ENCODE results near the gene SCAF4. TPM values are rescaled to one million over a fixed set of nuclear protein-coding genes. Genes with fewer than 3 reads are reported as not detected.

The SCAF4 gene
- total RNA-seq, 4 donors from 2014 or later: 23.2 to 31.0 (median 26.8) TPM

DNA sequence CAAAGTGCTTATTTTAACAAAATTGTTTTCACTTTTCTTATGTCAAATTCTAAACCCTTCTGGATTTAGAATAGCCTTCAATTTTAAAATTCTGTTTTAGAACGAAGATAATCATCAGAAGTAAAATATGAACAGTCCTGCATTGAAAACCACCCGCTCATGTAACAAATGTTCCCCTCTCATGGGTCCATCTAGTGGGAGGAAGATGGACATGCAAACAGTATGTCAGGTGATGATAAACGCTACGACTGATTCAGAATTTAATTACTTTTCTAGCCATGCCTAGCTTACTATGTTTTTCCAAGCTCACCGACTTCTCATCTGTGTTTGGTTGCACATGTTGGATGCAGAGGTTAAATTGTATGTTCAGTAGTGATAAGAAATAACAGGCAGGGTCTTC is 48.9 kb downstream of the SCAF4 start:
- no peaks in the 10 kb centered on the region for H3K27me3 ChIP-seq
- H3K36me3 ChIP-seq: peaks cover 0 to 42% (median 20%) of the 10 kb centered on the region in 4 donors
- no peak for DNase-seq
- 85 to 87% methylated on average over 5 of the region's 5 CpGs for WGBS, 2 donors (ENCODE audit: low coverage in 1 of 2)
- TF ChIP-seq POLR2A (IDR thresholded peaks at IDR 0.05) (no peak), POLR2AphosphoS5 (IDR thresholded peaks at IDR 0.05) (no peak), EP300 (IDR thresholded peaks at IDR 0.05; ENCODE audit: low read depth) (no peak)
- TF ChIP-seq, protein P1, sequence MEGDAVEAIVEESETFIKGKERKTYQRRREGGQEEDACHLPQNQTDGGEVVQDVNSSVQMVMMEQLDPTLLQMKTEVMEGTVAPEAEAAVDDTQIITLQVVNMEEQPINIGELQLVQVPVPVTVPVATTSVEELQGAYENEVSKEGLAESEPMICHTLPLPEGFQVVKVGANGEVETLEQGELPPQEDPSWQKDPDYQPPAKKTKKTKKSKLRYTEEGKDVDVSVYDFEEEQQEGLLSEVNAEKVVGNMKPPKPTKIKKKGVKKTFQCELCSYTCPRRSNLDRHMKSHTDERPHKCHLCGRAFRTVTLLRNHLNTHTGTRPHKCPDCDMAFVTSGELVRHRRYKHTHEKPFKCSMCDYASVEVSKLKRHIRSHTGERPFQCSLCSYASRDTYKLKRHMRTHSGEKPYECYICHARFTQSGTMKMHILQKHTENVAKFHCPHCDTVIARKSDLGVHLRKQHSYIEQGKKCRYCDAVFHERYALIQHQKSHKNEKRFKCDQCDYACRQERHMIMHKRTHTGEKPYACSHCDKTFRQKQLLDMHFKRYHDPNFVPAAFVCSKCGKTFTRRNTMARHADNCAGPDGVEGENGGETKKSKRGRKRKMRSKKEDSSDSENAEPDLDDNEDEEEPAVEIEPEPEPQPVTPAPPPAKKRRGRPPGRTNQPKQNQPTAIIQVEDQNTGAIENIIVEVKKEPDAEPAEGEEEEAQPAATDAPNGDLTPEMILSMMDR (IDR thresholded peaks at IDR 0.05): no peak
- H3K27ac ChIP-seq: no peak overlapping the region
- in situ Hi-C loops (cut with MboI; ENCODE audit: low pct_ligation_motif_present in 1 of 4, low pct_unique_long_range_greater_than_20kb in 1 of 4, low sequenced_read_pairs in 3 of 4) (no loop called here), intact Hi-C loops (cut with DNase I; ENCODE audit: low total_unique reads) (no loop called here)
- peaks cover 0 to 7% (median 0%) of the 10 kb centered on the region in 4 donors for H3K4me1 ChIP-seq
- H3K9me3 ChIP-seq: no peaks in the 10 kb centered on the region
- H3K4me3 ChIP-seq: no peak overlapping the region

DNA sequence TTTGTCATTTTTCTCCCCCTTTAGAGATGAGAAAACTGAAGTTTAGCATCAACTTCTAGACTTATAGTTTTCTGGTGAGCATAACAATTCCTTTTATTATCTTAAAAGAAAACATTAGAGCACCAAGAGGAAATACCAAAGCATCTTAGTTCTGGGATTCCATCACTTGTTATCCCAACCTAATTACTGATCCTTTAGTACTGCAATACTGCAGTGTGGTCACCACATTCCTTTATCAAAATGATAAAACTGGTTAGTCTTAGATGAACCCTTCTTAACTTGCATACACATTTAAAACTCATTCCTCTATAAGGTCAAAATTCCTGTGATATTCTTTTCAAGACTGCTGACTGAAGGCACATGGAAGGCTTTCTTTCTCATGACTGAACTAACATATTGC is 49.3 kb downstream of the SCAF4 start:
- Histone ChIP-seq H3K27ac (no peak overlapping the region), H3K36me3 (peaks cover 0 to 39% (median 19%) of the 10 kb centered on the region in 4 donors), H3K9me3 (no peaks in the 10 kb centered on the region), H3K4me3 (no peak overlapping the region), H3K4me1 (peaks cover 0 to 7% (median 0%) of the 10 kb centered on the region in 4 donors), H3K27me3 (no peaks in the 10 kb centered on the region)
- no peak for TF ChIP-seq EP300 (IDR thresholded peaks at IDR 0.05; ENCODE audit: low read depth)
- TF ChIP-seq, protein P1 (IDR thresholded peaks at IDR 0.05): no peak
- TF ChIP-seq POLR2A (IDR thresholded peaks at IDR 0.05): no peak
- no peak for TF ChIP-seq POLR2AphosphoS5 (IDR thresholded peaks at IDR 0.05)
- DNase-seq: no peak
- intact Hi-C loops (cut with DNase I; ENCODE audit: low total_unique reads): no loop called here
- in situ Hi-C loops (cut with MboI; ENCODE audit: low pct_ligation_motif_present in 1 of 4, low pct_unique_long_range_greater_than_20kb in 1 of 4, low sequenced_read_pairs in 3 of 4): no loop called here

DNA sequence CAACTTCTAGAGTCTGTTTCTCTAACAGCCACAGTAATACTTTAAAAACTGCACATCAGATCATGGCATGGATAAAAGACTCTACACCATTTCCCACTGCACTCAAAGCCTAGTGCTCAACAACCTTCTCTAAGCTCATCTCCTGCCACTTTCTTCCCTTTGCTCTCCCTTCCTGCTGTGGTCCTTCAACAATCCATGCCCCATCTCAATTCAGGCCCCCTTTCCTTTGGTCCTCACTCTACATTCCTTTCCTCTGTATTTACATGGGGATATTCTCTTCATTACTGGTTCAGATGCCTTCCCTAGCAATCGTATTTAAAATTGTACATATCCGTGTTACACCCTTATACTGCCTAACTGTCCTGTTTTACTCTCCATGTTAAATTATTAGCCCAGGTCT is 53.4 kb downstream of the SCAF4 start:
- TF ChIP-seq POLR2AphosphoS5 (IDR thresholded peaks at IDR 0.05): no peak
- TF ChIP-seq POLR2A (IDR thresholded peaks at IDR 0.05): no peak
- TF ChIP-seq, protein P1 (IDR thresholded peaks at IDR 0.05): no peak
- no peak for TF ChIP-seq EP300 (IDR thresholded peaks at IDR 0.05; ENCODE audit: low read depth)
- intact Hi-C loops (cut with DNase I; ENCODE audit: low total_unique reads) (no loop called here), in situ Hi-C loops (cut with MboI; ENCODE audit: low pct_ligation_motif_present in 1 of 4, low pct_unique_long_range_greater_than_20kb in 1 of 4, low sequenced_read_pairs in 3 of 4) (no loop called here)
- Histone ChIP-seq H3K4me1 (peaks cover 0 to 14% (median 0%) of the 10 kb centered on the region in 4 donors), H3K9me3 (no peaks in the 10 kb centered on the region), H3K36me3 (peaks cover 0 to 13% (median 5%) of the 10 kb centered on the region in 4 donors), H3K27ac (no peak overlapping the region), H3K4me3 (no peak overlapping the region), H3K27me3 (no peaks in the 10 kb centered on the region)
- WGBS, 2 donors (ENCODE audit: low coverage in 1 of 2): 89 to 96% methylated on average over 2 of the region's 2 CpGs
- no peak for DNase-seq

DNA sequence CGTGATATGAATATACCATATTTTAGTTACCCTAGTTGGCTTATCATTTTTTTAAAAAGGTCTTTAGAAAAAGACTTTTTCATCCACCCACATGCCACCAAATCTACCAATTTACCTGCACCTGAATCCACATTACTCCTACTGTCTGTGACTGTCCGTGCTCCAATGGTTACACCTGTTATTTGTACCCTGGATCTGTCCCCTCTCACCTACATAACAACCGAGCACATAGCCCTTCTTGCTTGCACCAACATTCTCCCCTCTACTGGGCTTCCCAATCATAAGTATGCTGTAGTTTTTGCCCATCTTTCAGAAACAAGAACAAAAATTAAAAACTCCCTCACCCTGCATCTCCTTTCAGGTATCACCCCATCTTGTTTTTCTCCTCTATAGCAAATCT is 54.9 kb downstream of the SCAF4 start:
- in situ Hi-C loops (cut with MboI; ENCODE audit: low pct_ligation_motif_present in 1 of 4, low pct_unique_long_range_greater_than_20kb in 1 of 4, low sequenced_read_pairs in 3 of 4): no loop called here
- intact Hi-C loops (cut with DNase I; ENCODE audit: low total_unique reads): no loop called here

More for the DNA sequence above, 54.9 kb downstream of the SCAF4 start:
- Histone ChIP-seq H3K9me3 (no peaks in the 10 kb centered on the region), H3K36me3 (peaks cover 0 to 4% (median under 1%) of the 10 kb centered on the region in 4 donors), H3K27me3 (no peaks in the 10 kb centered on the region), H3K4me1 (peaks cover 0 to 14% (median 0%) of the 10 kb centered on the region in 4 donors), H3K4me3 (no peak overlapping the region), H3K27ac (no peak overlapping the region)
- DNase-seq: no peak
- TF ChIP-seq EP300 (IDR thresholded peaks at IDR 0.05; ENCODE audit: low read depth) (no peak), POLR2AphosphoS5 (IDR thresholded peaks at IDR 0.05) (no peak)
- TF ChIP-seq, protein P1 (IDR thresholded peaks at IDR 0.05): no peak
- 97% methylated on average over 3 of the region's 3 CpGs for WGBS, 2 donors (ENCODE audit: low coverage in 1 of 2)

Data from transverse colon (tissue), 4 donors.